OCI-LY1 (cell line): ENCODE measurements around the gene CALB2.

Experiments
- H2AFZ ChIP-seq: fragments of 200-600 bp; sonication (generic), shearing (Covaris generic); 2 replicates; pipeline ENCODE4 v1.6.0; 2014; ENCODE audit warnings: antibody characterized with exemption, mild to moderate bottlenecking, low read length
- H3F3A ChIP-seq: fragments of 200-600 bp; sonication (generic), shearing (Covaris generic); 2 replicates; pipeline ENCODE4 v1.6.0; 2014; ENCODE audit warnings: mild to moderate bottlenecking, antibody characterized with exemption, low read length, moderate library complexity; ENCODE audit not compliant: insufficient read depth
- H3K27ac ChIP-seq: fragments of 200-600 bp; sonication (generic); 2 replicates; pipeline ENCODE4 v1.5.1; 2014; ENCODE audit warnings: low read length, mixed run types, mild to moderate bottlenecking, low read depth; ENCODE audit not compliant: poor library complexity, severe bottlenecking
- H3K27me3 ChIP-seq: fragments of 200-600 bp; sonication (generic); 2 replicates; pipeline ENCODE4 v1.6.0; 2014; ENCODE audit warnings: antibody characterized with exemption, mild to moderate bottlenecking, low read length, moderate library complexity; ENCODE audit not compliant: insufficient read depth
- H3K36me3 ChIP-seq: fragments of 200-600 bp; sonication (generic); 2 replicates; pipeline ENCODE4 v1.6.1; 2014; ENCODE audit warnings: mild to moderate bottlenecking, antibody characterized with exemption, low read length, moderate library complexity, mixed read lengths; ENCODE audit not compliant: insufficient read depth
- H3K4me1 ChIP-seq: fragments of 200-600 bp; sonication (generic); 2 replicates; pipeline ENCODE4 v1.5.1; 2014; ENCODE audit warnings: mild to moderate bottlenecking, low read length, moderate library complexity; ENCODE audit not compliant: insufficient read depth, severe bottlenecking
- H3K4me2 ChIP-seq: fragments of 200-600 bp; sonication (generic), shearing (Covaris generic); 2 replicates; pipeline ENCODE4 v1.6.1; 2014; ENCODE audit warnings: low read length
- H3K4me3 ChIP-seq: fragments of 200-600 bp; sonication (generic); 2 replicates; pipeline ENCODE4 v1.5.1; 2014; ENCODE audit warnings: low read length, low read depth, mild to moderate bottlenecking, mixed read lengths; ENCODE audit not compliant: poor library complexity, severe bottlenecking
- H3K79me2 ChIP-seq: fragments of 200-600 bp; shearing (Covaris generic); 2 replicates; pipeline ENCODE4 v1.6.1; 2016; ENCODE audit warnings: mixed run types, low read length, mixed read lengths; ENCODE audit not compliant: insufficient read depth
- H3K9ac ChIP-seq: fragments of 200-600 bp; sonication (generic), shearing (Covaris generic); 2 replicates; pipeline ENCODE4 v1.6.1; 2014; ENCODE audit warnings: mild to moderate bottlenecking, low read length, mixed read lengths
- H3K9me2 ChIP-seq: fragments of 200-600 bp; sonication (generic), shearing (Covaris generic); 2 replicates; pipeline ENCODE4 v1.6.1; 2014; ENCODE audit warnings: low read depth, mild to moderate bottlenecking, low read length, mixed read lengths
- H3K9me3 ChIP-seq: fragments of 200-600 bp; shearing (Covaris generic); 2 replicates; pipeline ENCODE4 v1.6.1; 2014; ENCODE audit warnings: low read length, mixed read lengths
- H4K20me1 ChIP-seq: fragments of 200-600 bp; sonication (generic), shearing (Covaris generic); 2 replicates; pipeline ENCODE4 v1.6.0; 2016; ENCODE audit warnings: mild to moderate bottlenecking, low read length; ENCODE audit not compliant: insufficient read depth
- CTCF ChIP-seq: fragments of 200-600 bp; sonication (generic), shearing (Covaris generic); IDR thresholded peaks from 2 replicates; pipeline ENCODE4 v1.5.1; 2017; ENCODE audit warnings: mild to moderate bottlenecking, antibody characterized with exemption, low read length, moderate library complexity, mixed read lengths
- EZH2 ChIP-seq: fragments of 200-600 bp; sonication (generic), shearing (Covaris generic); IDR thresholded peaks from 2 replicates; pipeline ENCODE4 v1.8.0; 2017; ENCODE audit warnings: borderline replicate concordance, mixed run types, mild to moderate bottlenecking, antibody characterized with exemption, low read length, moderate library complexity, mixed read lengths

Gene CALB2

GRCh38 chr16:71432906-71433305 is 74.4 kb downstream of the CALB2 start:
- Histone ChIP-seq H3K36me3 (no peaks in the 10 kb centered on the region), H3K9ac (no peak overlapping the region), H3K27ac (no peak overlapping the region), H3K9me3 (no peaks in the 10 kb centered on the region), H4K20me1 (no peaks in the 10 kb centered on the region), H2AFZ (no peak overlapping the region), H3K4me2 (no peak overlapping the region), H3K27me3 (no peaks in the 10 kb centered on the region; the same call in 1 of the 2 replicates), H3K4me1 (no peaks in the 10 kb centered on the region), H3K9me2 (no peaks in the 10 kb centered on the region), H3K4me3 (no peak overlapping the region), H3F3A (no peaks in the 10 kb centered on the region), H3K79me2 (no peaks in the 10 kb centered on the region)
- TF ChIP-seq CTCF, result no peak
- no peak for TF ChIP-seq EZH2

GRCh38 chr16:71436473-71436872 is 78.0 kb downstream of the CALB2 start:
- Histone ChIP-seq H3K9me3 (no peaks in the 10 kb centered on the region), H3K27me3 (peaks cover 5% of the 10 kb centered on the region; the same call in 1 of the 2 replicates), H3K4me3 (no peak overlapping the region), H3K36me3 (no peaks in the 10 kb centered on the region), H3K4me1 (no peaks in the 10 kb centered on the region), H3K9ac (no peak overlapping the region), H3K27ac (no peak overlapping the region), H4K20me1 (no peaks in the 10 kb centered on the region), H3K4me2 (no peak overlapping the region), H2AFZ (no peak overlapping the region), H3F3A (no peaks in the 10 kb centered on the region), H3K9me2 (no peaks in the 10 kb centered on the region), H3K79me2 (no peaks in the 10 kb centered on the region)
- no peak for TF ChIP-seq EZH2
- no peak for TF ChIP-seq CTCF

GRCh38 chr16:71439523-71439922 is 81.0 kb downstream of the CALB2 start:
- H2AFZ ChIP-seq, result no peak overlapping the region
- no peak overlapping the region for H3K9ac ChIP-seq
- no peaks in the 10 kb centered on the region for H4K20me1 ChIP-seq
- no peak overlapping the region for H3K4me3 ChIP-seq
- no peaks in the 10 kb centered on the region for H3K36me3 ChIP-seq
- H3K27ac ChIP-seq, result no peak overlapping the region
- TF ChIP-seq CTCF, result no peak
- TF ChIP-seq EZH2, result no peak
- H3F3A ChIP-seq, result no peaks in the 10 kb centered on the region
- H3K79me2 ChIP-seq, result no peaks in the 10 kb centered on the region
- H3K4me2 ChIP-seq, result no peak overlapping the region
- H3K27me3 ChIP-seq, result peaks cover 5% of the 10 kb centered on the region; the same call in 1 of the 2 replicates
- no peaks in the 10 kb centered on the region for H3K9me3 ChIP-seq
- H3K4me1 ChIP-seq, result no peaks in the 10 kb centered on the region
- H3K9me2 ChIP-seq, result no peaks in the 10 kb centered on the region
